GM19240 (cell line): ENCODE data around the gene NDST4.
"Not testable (repeated sequence)": the region's sequence is repeated elsewhere in the genome, so short reads cannot be mapped to it uniquely, and the experiment has no call there.

Experiments
- DNase-seq: peaks from one replicate; pipeline ENCODE4 v3.0.0; 2011; ENCODE audit warnings: low spot score; ENCODE audit not compliant: insufficient read length

The NDST4 gene

GRCh38 chr4:115054836-115055235 lies 58.6 kb downstream of the NDST4 start:
- DNase-seq = no peak

- no peak for DNase-seq
These were observed 60.1 kb downstream of the NDST4 start for GRCh38 chr4:115053313-115053712.

GRCh38 chr4:115042496-115042895 lies 70.9 kb downstream of the NDST4 start:
- no peak for DNase-seq

- no peak for DNase-seq
These were observed 83.1 kb downstream of the NDST4 start for GRCh38 chr4:115030281-115030680.

GRCh38 chr4:115028682-115029410 lies 84.6 kb downstream of the NDST4 start:
- no peak for DNase-seq

GRCh38 chr4:114999880-115000279 lies 113.5 kb downstream of the NDST4 start:
- DNase-seq = no peak

GRCh38 chr4:114998316-114998715 lies 115.1 kb downstream of the NDST4 start:
- DNase-seq = no peak

- no peak for DNase-seq
These were observed 115.7 kb downstream of the NDST4 start for GRCh38 chr4:114997576-114998247.

DNA sequence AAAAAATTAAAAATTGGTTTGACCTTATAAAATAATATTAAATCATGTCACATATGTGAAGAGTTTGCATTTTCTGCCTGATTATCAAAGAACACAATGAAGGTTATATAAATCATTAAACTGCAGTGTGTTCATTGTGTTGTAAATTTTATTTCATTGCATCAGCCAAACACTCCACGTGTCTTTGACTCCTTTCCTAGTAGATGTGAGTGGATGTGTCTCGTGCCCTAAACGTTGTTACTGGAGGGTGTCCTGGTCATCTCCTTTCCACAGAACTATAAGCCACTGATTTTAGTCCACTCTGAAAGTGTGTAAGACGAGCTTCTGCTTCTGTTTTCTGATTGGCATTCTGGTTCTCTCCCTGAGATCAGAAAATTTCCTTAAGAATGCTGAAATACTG lies 127.3 kb downstream of the NDST4 start:
- DNase-seq = no peak

DNA sequence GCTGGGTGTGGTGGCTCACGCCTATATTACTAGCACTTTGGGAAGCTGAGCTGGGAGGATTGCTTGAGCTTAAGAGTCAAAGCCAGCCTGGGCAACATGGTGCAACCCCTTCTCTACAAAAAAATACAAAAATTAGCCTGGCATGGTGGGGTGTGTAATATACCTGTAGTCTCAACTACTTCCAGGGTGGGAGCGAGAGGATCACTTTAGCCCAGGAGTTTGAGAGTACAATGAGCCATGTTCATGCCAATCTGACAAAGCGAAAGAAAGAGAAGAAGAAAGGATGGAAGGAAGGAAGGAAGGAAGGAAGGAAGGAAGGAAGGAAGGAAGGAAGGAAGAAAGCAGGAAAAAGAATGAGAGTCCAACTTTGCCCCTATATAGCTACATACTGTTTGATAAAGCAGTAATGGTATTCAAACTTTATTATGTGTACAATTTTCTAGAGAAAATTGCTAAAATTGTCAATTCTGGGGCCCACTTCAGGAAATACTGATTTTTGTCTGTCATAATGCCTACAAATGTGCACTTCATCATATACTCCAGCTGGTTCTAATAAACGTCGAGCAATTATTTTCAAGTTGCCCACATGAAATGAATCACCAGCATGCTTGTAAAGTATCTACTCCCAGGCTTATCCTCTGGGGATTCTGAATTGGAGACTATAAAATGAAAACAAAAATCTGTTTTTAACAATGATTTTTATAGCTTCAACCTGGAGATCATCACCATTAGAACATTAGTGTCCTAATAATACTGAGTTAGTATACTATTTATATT lies 132.3 kb downstream of the NDST4 start:
- no peak for DNase-seq

- not testable (repeated sequence) for DNase-seq
These were observed 133.0 kb downstream of the NDST4 start for GRCh38 chr4:114980399-114980798.

- DNase-seq = no peak
These were observed 136.5 kb downstream of the NDST4 start for GRCh38 chr4:114976901-114977300.

- DNase-seq = no peak
These were observed 149.4 kb downstream of the NDST4 start for GRCh38 chr4:114964026-114964425.

DNA sequence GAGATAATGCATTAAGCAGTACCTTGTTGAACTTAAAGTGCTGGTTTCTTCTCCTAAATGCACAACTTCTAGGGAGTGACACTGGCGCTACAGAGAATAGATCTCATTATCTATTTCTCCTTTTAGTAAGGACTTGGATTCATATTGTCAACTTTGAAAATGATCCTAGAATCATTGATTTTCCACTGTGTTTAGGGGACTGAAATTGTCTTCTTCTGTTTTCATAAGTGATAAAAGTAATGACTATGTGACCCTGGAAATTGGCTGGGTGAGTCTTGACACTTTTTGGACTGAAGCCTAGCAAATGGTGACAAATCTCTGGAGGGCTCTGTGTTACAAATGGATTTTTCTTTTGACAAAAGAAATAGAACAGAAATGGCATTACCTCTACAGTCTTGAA lies 167.8 kb downstream of the NDST4 start:
- no peak for DNase-seq

DNA sequence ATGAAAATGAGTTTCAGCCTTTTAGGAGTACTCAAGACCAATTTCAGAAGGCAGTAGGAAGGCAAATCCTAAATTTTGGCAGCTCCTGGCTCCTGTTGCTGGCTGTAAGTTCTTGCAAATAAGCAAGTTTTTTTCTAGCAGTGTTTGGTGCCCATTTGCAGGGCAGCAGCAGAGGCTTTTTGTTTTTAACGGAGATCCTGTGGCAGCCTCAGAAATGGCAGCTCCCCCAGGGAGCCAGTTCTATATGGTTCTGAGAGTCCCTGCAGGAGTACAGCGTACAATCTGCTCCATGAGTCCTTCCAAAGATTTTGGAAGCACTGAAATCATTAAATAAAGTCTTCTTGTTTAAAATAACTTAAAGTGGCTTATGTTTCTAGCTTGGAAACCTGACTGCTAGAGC lies 171.9 kb downstream of the NDST4 start:
- DNase-seq = no peak

GRCh38 chr4:114927881-114928280 lies 185.5 kb downstream of the NDST4 start:
- DNase-seq = no peak

GRCh38 chr4:114926583-114926982 lies 186.8 kb downstream of the NDST4 start:
- no peak for DNase-seq

- DNase-seq = no peak
These were observed 189.1 kb downstream of the NDST4 start for GRCh38 chr4:114924311-114924710.

- no peak for DNase-seq
These were observed 190.9 kb downstream of the NDST4 start for GRCh38 chr4:114922592-114922933.

DNA sequence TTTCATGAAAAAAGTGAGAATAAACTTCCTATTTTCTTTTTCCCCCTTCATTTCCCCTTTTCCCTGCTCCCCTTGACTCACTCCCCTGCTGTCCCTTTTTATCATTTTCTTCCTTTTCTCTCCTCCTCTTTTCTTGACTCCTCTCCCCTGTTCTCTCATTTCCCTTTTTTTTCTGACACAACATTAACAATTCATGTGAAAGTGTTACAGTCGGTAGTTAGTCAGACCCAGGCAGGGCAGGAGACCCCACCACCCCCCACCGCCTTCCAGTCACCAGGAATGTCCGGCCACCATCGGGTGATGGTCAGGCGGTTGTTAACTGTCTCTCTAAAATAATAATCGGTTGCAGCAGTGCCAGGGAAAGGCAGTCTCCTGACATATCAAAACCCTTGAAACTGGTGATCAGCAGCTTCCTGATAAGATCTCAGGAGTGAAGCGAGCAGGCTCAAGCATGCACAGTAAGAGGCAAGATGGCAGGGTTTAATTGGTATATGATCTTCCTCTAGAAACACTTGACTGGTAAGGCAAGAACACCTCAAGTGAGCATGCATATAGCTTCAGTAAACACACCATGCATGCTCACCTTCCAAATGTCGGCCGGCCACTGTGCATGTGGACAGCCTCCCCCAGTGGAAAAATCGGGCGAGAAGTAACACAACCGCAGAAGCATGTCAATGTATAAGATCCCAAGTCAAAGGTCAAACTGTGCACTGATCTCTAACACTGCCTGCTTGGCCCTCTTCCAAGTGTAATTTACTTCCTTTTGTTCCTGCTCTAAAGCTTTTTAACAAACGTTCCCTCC lies 191.4 kb downstream of the NDST4 start:
- no peak for DNase-seq

DNA sequence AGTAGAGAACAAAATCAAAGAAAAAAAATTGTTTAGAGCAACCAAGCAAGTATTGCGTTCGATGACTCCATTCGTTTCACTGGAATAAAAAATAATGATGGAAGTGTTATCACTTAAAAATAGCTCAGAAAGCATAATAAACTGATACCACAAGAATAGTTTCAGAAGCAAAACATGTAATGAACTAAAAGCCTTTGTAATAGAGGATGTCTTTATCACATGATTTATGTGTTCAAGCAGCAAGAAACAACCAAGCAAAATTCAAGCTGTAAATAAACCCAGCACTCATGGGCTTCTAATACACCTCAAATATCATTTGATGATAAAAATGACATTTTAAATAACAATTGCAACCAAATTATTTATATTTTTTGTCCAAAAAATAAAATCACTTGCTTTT lies 192.2 kb downstream of the NDST4 start:
- DNase-seq = no peak

GRCh38 chr4:114911111-114911510 lies 202.3 kb downstream of the NDST4 start:
- DNase-seq = no peak
